NCI-H187 (cell line): Measurements from ENCODE around the gene DDX3X.
"Not testable (repeated sequence)": the region's sequence is repeated elsewhere in the genome, so short reads cannot be mapped to it uniquely, and the experiment has no call there.

Experiments
- DNase-seq, 2 experiments: peaks; one replicate each; lab custom pipeline; 2025; lab: John Stamatoyannopoulos, UW

The DDX3X gene

DNA sequence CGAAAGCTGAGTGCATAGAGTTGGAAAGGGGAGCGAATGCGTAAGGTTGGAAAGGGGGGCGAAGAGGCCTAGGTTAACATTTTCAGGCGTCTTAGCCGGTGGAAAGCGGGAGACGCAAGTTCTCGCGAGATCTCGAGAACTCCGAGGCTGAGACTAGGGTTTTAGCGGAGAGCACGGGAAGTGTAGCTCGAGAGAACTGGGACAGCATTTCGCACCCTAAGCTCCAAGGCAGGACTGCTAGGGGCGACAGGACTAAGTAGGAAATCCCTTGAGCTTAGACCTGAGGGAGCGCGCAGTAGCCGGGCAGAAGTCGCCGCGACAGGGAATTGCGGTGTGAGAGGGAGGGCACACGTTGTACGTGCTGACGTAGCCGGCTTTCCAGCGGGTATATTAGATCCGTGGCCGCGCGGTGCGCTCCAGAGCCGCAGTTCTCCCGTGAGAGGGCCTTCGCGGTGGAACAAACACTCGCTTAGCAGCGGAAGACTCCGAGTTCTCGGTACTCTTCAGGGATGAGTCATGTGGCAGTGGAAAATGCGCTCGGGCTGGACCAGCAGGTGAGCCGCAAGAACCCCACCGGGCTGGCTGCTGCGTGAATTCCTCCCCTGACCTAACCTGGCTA lies at the start of gene DDX3X:
Gene DDX3X (plus strand): TSS at position 419 of the 619 bp plus-strand sequence. CDS start 91 bp downstream, at position 510.
- DNase-seq = peak; percentile 29 to 63

DNA sequence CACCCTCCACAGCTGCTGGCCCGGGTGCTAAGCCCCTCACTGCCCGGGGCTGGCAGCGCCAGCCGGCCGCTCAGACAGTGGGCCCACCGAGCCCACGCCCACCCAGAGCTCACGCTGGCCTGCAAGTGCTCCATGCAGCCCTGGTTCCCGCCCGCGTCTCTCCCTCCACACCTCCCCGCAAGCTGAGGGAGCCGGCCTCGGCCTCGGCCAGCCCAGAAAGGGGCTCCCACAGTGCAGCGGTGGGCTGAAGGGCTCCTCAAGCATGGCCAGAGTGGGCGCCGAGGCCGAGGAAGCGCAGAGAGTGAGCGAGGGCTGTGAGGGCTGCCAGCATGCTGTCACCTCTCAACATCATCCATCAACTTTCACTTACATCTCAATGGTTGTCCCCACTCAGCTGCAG lies 48.0 kb upstream of the DDX3X start:
- not testable (repeated sequence) for DNase-seq

DNA sequence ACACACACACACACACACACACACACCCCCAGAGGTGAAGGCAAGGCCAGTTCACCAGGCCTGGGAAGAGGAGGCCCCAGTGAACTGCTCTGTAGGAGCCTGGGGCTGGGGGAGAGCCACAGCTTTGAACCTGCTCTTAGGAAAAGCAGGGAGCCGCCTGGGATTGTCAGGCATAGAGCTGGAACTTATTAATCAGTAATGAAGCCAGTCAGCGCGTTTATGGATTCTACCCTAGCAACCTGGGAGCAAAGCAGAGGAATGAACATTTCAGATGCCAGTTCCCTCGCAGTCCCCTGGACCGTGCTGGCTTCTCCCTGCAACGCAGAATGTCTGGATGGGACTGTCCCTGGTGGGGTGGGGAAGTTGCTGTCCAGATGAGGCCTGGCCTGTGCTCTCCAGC lies 45.3 kb upstream of the DDX3X start:
- no peak for DNase-seq

DNA sequence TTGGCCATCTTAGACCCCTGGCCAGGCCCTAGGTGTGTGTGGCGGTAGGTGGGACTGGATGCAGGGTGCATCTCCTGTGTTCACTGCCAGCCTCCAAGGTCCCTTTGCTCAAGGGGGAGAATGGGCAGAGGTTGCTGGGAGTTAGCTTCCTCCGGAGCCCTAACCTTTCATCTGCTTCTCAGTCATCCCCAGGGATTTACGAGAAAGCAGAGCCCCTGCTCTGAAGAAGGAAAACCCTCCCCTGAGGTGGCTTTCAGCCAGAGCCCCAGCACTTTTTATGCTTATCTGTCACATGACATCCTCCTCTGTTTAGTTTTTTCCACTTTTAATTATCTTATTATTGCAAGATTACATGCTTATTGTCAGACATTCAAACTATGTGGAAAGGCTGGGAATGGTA lies 44.9 kb upstream of the DDX3X start:
- no peak for DNase-seq

DNA sequence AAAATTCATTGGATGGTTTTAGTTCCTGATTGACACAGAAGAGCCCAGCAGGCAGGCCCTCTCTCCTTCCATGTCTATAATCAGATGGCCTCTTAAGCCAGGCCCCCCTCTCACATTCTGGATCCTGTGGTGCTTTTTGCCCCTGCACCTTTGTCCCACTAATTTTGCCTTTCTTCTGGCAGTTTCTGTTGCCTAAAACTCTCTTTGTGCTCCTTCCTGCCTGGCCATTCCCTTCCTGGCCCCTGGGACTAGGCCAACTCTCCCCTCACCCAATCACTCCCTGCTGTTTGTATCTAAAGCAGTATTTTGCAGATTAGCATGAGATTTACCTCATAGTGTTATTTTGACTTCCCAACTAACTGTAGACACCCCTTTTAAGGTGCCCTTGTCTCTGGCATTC lies 42.7 kb upstream of the DDX3X start:
- DNase-seq = no peak

DNA sequence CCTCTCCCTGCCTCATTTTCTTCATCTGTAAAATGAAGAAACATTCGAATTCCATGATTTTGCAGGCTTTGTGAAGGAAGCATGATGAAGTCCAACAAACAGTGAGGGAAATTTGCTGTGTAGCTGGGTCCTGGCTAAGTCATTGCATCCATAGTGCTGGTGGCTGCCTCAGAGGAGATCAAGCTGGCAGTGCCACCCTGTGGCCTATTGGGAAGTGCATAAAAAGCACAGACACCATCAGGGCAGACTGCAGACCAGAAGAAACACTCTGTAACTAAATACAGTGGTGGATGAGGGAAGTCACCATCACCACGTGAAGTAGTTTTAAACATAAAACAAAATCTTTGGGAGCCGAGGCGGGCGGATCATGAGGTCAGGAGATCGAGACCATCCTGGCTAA lies 40.7 kb upstream of the DDX3X start:
- DNase-seq = no peak

DNA sequence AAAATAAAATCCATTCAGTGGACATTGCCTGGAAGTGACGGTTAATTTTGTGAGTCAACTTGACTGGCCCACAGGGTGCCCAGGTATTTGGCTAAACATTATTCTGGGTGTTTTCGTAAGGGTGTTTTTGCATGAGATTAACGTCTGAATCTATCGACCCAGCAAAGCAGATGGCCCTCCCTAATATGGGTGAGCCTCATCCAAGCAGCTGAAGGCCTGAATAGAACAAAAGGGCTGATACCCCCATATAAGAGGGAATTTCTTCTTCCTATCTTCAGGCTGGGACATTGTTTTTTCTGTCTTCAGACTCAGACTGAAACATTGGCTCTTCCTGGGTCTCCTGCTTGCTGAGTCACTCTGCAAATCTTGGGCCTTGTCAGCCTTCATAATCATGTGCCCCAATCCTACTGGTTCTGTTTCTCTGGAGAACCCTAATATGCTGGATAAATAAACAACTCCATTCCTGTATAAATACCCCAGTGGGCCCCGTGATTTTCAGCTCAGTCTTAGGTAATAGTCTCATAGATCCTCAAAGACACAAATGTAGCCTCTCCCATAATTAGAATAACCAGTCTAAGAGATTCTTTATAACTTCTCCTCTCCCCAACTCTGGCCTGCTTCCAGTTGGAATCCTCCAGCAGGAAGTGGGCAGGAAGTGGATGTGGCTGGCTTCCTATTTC lies 33.1 kb upstream of the DDX3X start:
- DNase-seq = no peak

DNA sequence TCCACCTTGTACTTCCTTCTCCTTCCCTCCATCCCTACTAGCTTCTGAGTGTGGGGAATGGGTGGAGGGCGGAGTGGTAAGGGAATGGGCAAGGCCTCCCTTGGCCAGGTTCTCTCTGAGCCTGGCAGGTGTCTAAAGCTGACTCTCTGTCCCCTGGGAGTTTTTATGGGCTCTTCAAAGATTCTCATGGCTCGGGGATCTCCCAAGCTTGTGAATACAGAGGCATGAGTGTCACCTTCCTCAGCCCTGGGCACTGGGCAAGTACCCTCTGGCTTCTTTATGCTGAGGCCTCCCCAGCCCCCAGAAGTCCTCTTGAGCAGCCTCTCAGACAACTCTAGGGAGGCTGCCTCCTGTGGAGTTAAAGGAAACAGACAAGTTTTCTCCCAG lies 32.5 kb upstream of the DDX3X start:
- DNase-seq = no peak

DNA sequence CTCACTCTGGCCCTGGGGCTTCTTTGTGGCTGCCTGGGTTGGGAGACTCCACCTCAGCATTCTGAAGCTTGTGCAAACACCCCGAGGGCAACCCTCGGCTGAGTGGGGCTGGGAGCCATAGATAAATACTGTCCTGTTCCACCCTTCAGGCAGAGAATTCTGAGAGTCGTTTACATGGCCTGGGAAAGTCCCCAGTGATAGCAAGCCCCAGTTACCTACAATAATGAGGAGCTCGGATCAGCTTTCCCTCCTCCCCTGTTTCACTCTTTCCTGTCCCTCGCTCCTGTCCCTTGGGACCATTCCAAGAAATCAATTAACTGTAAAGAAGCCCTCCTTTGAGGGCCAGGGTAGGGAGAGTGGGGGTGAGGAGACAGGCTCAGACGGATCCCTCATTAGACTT lies 31.6 kb upstream of the DDX3X start:
- no peak for DNase-seq

DNA sequence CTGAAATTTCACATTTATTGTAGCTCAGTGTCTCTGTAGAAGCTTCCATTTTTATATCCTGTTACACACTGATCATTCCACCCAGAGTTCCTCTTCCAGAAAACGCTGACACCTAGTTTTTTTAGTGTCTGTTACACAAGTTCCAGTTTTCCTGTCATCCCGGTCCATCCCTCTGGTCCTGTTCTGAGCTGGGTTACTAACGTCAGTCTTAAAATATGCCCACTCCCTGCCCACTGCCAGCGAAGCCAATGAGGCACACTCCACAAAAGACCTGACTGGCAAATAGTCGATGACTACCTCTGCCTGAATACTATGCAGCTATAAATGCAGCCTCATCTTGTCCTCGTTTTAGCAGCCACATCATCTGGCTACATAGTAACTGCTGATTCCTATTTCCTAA lies 30.9 kb upstream of the DDX3X start:
- no peak for DNase-seq

DNA sequence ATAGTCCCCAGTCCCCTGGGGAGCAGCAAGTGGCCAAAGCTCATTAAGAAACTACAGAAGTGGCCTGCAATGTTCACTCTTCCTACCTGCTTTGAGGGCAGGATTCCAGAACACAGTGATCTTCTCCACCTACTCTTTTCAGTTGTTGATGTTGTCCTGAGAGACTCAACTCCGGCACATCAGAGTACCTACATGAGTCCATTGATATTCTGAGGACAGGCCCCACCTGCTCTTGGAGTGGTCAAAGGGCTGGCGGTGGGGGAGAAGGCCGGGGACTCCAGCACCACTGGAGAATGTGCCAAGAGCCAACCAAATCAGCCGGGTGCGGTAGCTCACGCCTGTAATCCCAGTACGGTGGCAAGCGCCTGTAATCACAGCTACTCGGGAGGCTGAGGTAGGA lies 29.8 kb upstream of the DDX3X start:
- no peak for DNase-seq

DNA sequence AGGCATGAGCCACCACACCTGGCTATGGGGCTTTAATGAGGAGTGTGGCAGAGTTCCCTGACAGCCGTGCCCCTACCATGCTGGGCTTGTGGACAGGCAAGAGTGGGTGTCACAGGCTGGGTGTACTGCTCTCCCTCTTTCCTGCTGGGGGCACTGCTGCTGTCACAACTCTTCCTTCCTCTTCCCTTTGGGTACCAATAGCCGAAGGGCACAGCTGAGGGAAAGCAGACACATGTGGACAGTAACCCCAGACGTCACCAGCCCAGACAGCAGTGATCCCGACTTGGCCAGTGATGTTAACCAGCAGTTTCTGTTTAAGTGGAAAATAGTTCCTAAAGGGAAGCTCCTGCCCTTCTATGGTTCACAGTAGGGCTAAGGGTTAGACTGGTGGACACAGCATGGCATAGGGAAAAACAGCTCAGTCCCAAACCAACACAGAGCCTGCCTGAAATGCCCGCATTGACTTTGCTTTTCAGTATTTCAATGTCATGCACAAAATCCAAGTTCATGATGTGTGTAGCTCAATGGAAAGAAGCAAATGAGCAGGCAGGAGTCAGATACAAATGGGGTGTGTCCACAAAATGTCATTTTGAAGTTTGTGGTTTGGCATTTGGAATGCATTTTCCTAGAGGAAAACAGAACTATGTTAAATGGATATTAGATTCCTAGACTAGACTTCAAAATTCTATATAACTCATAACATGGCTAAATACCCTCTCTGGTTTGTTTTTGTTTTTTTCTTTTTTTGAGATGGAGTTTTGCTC lies 24.9 kb upstream of the DDX3X start:
- DNase-seq = no peak

DNA sequence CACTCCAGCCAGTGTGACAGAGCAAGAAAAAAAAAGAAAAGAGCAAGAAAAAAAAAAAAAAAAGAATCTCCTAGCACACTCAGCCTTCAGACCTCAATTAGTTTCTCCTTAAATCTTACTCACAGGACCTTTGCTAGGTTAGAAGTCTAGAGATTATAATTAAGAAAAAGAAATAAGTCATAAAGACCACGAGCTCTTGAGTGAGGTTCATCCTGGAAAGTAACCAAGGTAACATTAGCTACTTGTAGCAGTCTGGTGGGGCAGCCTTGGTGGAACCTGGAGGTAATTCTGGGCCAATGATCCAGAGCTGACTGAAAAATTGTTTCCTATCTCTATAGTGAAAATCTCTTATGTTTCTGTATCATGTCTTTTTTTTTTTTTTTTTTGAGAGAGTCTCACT lies 21.2 kb upstream of the DDX3X start:
- DNase-seq = no peak

DNA sequence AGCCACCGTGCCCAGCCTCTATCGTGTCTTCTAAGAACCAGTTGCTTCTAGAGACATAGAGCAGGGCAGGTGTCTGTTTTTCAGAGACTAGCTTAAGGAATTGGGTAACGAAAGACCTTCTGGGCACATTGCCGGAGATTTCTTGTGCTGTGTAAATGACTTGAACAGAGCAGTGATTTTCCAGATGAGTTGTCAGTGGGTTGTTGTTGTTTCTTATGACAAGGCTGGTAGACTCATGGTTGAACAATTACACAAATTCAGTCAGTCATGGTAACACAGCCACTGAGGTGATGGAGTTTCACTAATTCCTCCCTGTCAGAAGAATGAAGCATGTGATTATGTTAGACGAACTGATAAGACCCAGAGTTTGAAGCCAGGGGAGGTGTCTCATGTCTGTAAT lies 20.5 kb upstream of the DDX3X start:
- no peak for DNase-seq

DNA sequence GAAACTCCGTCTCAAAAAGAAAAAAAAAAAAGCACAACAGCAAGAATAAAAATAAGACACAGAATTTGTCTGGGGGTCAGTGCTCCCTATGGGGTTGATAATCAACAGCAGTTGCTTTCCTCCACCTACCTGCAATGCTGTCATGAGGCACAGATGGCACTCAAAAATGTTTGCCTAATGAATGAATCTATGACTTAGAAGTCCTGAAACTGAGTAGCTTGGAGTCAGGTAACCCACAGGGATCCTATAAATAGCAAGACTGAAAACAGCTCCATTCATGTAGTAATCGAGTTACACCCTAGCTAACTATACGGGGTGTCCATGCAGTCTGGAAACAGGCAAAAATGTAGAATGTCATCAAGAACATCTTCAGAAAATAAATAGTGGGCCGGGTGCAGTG lies 19.8 kb upstream of the DDX3X start:
- no peak for DNase-seq

DNA sequence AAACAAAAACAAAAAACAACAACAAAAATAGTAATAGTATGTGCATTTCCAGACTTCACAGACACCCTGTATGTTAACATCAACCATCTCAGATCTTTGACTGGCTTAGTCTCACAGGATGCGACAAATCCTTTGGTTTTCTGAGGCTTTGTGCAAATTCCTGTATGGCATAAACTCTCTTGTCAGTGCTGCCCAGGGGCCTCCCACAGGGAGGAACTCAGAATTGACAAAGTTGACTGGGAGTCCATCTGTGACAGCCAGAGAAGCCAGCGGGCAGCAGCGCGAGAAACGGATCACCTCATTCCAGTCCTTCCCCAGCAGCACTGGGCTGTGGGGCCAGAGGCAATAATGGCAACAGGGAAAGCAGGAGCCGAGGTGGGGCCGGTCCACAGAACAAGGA lies 19.1 kb upstream of the DDX3X start:
- no peak for DNase-seq

DNA sequence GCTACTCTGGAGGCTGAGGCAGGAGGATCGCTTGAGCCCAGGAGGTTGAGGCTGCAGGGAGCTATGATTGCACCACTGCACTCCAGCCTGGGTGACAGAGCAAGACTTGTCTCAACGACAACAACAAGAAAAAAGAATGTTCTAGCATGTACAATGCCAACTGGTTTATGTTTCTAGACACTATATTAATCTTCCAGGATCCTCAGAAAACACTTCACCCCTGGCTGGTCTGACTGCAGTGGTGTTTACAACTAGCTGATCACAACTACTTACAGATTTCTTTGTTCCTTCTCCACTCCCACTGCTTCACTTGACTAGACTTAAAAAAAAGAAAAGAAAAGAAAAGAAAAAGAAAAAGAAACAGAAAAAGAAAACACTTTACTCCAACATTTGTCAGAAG lies 17.7 kb upstream of the DDX3X start:
- not testable (repeated sequence) for DNase-seq

DNA sequence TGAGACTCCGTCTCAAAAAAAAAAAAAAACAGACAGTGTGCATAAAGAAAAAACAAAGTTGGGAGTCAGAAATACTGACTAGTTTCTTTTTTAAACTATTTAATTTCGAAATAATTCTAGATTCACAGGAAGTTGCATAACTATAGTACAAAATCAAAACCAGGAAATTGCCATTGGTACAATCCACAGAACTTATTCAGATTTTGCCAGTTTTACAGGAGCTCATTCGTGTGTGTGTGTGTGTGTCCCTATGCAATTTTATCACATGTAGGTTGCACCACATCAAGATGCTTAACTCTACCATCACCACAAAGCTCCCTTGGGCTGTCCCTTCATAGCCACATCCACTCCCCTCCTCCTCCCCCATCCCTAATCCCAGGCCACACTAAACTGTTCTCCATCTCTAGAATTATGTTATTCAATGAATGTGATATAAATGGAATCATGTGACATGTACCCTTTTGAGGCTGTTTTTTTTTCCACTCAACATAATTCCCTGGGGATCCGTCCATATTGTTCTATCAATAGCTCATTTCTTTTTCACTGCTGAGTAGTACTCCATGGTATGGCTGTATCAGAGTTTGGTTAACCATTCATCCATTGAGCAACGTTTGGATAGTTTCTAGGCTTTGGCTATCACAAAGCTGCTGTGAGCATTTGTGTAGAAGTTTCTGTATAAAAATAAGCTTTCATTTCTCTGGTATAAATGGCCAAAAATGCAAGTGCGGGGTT lies 16.3 kb upstream of the DDX3X start:
- no peak for DNase-seq

DNA sequence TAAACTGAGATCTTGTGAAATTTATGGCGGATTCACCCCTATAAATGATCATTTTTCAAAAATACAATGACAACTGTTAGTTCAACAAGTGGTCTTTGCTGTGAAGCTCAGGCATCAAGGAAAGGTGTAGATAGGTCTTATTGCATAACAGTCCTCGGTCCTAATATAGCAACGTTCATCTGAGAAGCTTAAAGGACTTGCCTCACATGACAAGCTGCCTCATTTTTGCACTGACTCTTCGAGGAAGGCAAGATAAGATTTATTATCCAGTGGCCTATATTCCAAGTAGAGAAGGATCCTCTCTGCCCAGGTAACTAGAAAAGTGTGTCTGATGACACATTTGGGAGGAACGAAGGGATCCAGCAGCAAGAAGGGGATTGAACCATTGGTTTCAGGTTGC lies 13.6 kb upstream of the DDX3X start:
- DNase-seq = no peak

DNA sequence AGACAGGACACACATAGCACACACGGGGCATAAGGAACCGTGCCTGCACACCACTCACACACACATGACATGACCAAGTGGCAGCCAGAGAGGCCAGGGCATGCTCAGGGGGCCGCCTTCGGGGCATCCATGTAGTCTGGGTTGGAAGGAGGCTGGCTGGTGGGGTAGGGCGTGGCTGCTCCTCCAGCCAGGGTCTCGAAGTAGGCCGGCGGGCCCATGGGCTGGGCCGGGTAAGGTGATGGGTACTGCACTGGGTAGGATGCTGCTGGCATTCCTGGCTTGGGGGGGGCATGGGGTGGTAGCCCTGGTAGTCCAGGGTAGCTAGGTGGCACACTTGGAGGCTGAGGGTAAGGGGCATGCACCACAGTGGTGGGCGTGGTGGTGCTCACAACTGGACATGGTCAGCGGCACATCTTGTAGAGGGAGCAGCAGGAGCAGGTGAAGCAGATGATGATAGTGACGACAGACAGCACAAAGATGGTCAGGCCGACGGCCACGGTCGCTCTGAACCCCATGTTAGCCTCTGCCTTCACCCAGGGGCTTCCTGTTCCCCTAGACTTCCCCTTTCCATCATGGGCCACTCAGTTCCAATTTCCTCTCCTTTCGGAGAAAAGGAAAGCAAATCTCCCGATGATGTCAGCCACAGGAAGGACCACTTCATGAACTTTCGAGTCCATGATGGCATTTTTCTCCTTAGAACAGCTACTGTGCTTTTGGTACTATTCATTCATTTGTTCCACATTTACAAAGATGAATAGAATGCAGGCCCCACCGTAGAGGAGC lies 10.9 kb upstream of the DDX3X start:
- no peak for DNase-seq

DNA sequence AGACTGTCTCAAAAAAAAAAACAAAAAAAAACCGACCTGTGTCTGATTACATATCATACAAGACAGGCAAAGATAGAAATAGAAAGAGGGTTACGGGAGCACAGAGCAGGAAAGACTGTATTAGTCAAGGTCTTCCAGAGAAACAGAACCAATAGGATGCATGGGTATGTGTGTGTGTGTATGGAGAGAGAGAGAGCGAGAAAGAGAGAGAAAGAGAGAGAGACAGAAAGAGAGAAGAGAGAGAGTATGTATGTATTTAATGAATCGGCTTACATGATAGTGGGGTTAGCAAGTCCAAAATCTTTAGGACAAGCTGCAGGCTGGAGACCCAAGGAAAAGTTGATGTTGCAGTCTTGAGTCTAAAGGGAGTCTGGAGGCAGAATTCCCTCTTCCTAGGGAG lies 7.5 kb upstream of the DDX3X start:
- no peak for DNase-seq

DNA sequence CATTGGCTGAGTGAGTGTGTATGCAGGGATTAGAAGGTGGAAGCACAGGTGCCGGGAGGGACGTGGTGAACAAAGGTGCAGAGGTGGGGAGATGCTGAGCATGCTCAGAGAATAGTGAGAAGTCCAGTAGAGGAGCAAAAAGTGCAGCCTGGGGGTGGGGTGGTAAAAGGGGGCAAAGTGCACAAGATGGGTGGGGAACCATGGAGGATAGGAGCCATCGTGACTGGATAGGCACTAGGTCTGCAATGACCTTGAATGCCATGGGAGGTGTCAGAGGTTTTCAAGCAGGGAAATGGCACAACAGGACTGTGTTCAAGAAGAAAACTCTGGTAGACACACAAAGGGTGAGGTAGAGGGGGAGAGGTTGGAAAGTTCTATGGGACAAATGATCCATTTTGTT lies 6.6 kb upstream of the DDX3X start:
- DNase-seq = no peak
